C1 segment of cervical spinal cord (tissue), 14 donors: ENCODE results near the gene SPATA31E1.

ENCODE experiments used
- DNase-seq, 14 donors: peaks; one replicate each; lab custom pipeline; 2025; lab: John Stamatoyannopoulos, UW

SPATA31E1 gene

GRCh38 chr9:87862536-87863268, 20.0 kb upstream of the SPATA31E1 start:
- DNase-seq: no peak

- DNase-seq: no peak
These were observed 18.7 kb upstream of the SPATA31E1 start for GRCh38 chr9:87863882-87864465.

- DNase-seq: no peak
These were observed 17.8 kb upstream of the SPATA31E1 start for GRCh38 chr9:87864915-87865314.

GRCh38 chr9:87865626-87866025, 17.1 kb upstream of the SPATA31E1 start:
- DNase-seq: no peak

- no peak for DNase-seq
These were observed 15.3 kb upstream of the SPATA31E1 start for GRCh38 chr9:87867391-87867790.

- DNase-seq: no peak
These were observed 14.5 kb upstream of the SPATA31E1 start for GRCh38 chr9:87868175-87868574.

GRCh38 chr9:87868635-87869034, 14.0 kb upstream of the SPATA31E1 start:
- DNase-seq: no peak

GRCh38 chr9:87869082-87869481, 13.6 kb upstream of the SPATA31E1 start:
- DNase-seq: no peak

- no peak for DNase-seq
These were observed 11.1 kb upstream of the SPATA31E1 start for GRCh38 chr9:87871425-87872078.

- DNase-seq: no peak
These were observed 10.5 kb upstream of the SPATA31E1 start for GRCh38 chr9:87872079-87872624.

GRCh38 chr9:87873607-87874303, 8.9 kb upstream of the SPATA31E1 start:
- DNase-seq: no peak

GRCh38 chr9:87874304-87874623, 8.4 kb upstream of the SPATA31E1 start:
- DNase-seq: no peak

- DNase-seq: no peak
These were observed 7.6 kb upstream of the SPATA31E1 start for GRCh38 chr9:87875060-87875459.

GRCh38 chr9:87875831-87876545, 6.7 kb upstream of the SPATA31E1 start:
- DNase-seq: no peak

- no peak for DNase-seq
These were observed 6.0 kb upstream of the SPATA31E1 start for GRCh38 chr9:87876708-87877107.

- no peak for DNase-seq
These were observed 3.6 kb upstream of the SPATA31E1 start for GRCh38 chr9:87878989-87879511.

- DNase-seq: no peak
These were observed 2.6 kb upstream of the SPATA31E1 start for GRCh38 chr9:87880116-87880515.

GRCh38 chr9:87880683-87881082, 2.0 kb upstream of the SPATA31E1 start:
- no peak for DNase-seq

GRCh38 chr9:87883274-87883673, 597 bp downstream of the SPATA31E1 start:
- no peak for DNase-seq

- DNase-seq: no peak
These were observed 1.3 kb downstream of the SPATA31E1 start for GRCh38 chr9:87883990-87884389.
